ENCODE data around the gene SDC3.

SDC3 gene

GRCh38 chr1:30901798-30902581 is 6.6 kb downstream of the SDC3 start:
- no peak for TF ChIP-seq ZFX (IDR thresholded peaks at IDR 0.05)
- TF ChIP-seq CTCF (conservative IDR thresholded peaks at IDR 0.05): no peak
- H3K27ac ChIP-seq: peak overlapping the region; percentile 9; the same call in 1 of the 2 replicates

- H3K27ac ChIP-seq: no peak overlapping the region
- no peak for TF ChIP-seq ZFX (IDR thresholded peaks at IDR 0.05)
- no peak for TF ChIP-seq CTCF (conservative IDR thresholded peaks at IDR 0.05)
Measured at GRCh38 chr1:30900931-30901560, 7.5 kb downstream of the SDC3 start.

- H3K27ac ChIP-seq: no peak overlapping the region
- TF ChIP-seq ZFX (IDR thresholded peaks at IDR 0.05) (no peak), CTCF (conservative IDR thresholded peaks at IDR 0.05) (no peak)
Measured at GRCh38 chr1:30900486-30900885, 8.1 kb downstream of the SDC3 start.

GRCh38 chr1:30899577-30900389 is 8.8 kb downstream of the SDC3 start:
- no peak for TF ChIP-seq ZFX (IDR thresholded peaks at IDR 0.05)
- no peak for TF ChIP-seq CTCF (conservative IDR thresholded peaks at IDR 0.05)
- no peak overlapping the region for H3K27ac ChIP-seq

- no peak for TF ChIP-seq ZFX (IDR thresholded peaks at IDR 0.05)
- TF ChIP-seq CTCF (conservative IDR thresholded peaks at IDR 0.05): no peak
- H3K27ac ChIP-seq: no peak overlapping the region
Measured at GRCh38 chr1:30898031-30898815, 10.3 kb downstream of the SDC3 start.

- TF ChIP-seq ZFX (IDR thresholded peaks at IDR 0.05): no peak
- no peak for TF ChIP-seq CTCF (conservative IDR thresholded peaks at IDR 0.05)
- no peak overlapping the region for H3K27ac ChIP-seq
Measured at GRCh38 chr1:30896905-30897304, 11.7 kb downstream of the SDC3 start.
